UCSD-AML1 (cell line): ENCODE measurements around the gene DDX23.
"Not testable (repeated sequence)": the region's sequence is repeated elsewhere in the genome, so short reads cannot be mapped to it uniquely, and the experiment has no call there.

Experiments
- DNase-seq: peaks from one replicate; lab custom pipeline; 2025; ENCODE audit not compliant: unreplicated experiment; lab: John Stamatoyannopoulos, UW

Gene DDX23

GRCh38 chr12:48851883-48852733 lies at the start of gene DDX23:
Gene DDX23, minus strand, starts transcription at chr12:48852163. Its CDS starts 6,381 bp downstream, at chr12:48845782.
- DNase-seq = peak; percentile 96

DNA sequence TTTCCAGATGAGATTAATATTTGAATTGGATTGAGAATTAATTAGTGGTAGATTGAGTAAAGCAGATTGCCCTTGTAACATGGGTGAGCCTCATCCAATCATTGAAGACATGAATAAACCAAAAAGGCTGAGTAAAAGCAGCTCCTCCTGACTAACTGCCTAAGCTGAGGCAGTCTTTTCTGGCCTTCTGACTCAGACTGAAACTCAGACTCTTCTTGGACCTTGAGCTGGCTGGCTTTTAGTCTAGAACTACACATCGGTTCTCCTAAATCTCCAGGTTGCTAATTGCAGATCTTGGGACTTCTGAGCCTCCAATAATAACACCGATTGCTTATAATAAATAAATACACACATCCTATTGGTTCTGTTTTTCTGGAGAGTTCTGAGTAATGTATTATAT lies 49.3 kb upstream of the DDX23 start:
- no peak for DNase-seq

- DNase-seq = no peak
Measured at GRCh38 chr12:48899651-48900050, 47.7 kb upstream of the DDX23 start.

GRCh38 chr12:48894271-48894670 lies 42.3 kb upstream of the DDX23 start:
- DNase-seq = no peak

DNA sequence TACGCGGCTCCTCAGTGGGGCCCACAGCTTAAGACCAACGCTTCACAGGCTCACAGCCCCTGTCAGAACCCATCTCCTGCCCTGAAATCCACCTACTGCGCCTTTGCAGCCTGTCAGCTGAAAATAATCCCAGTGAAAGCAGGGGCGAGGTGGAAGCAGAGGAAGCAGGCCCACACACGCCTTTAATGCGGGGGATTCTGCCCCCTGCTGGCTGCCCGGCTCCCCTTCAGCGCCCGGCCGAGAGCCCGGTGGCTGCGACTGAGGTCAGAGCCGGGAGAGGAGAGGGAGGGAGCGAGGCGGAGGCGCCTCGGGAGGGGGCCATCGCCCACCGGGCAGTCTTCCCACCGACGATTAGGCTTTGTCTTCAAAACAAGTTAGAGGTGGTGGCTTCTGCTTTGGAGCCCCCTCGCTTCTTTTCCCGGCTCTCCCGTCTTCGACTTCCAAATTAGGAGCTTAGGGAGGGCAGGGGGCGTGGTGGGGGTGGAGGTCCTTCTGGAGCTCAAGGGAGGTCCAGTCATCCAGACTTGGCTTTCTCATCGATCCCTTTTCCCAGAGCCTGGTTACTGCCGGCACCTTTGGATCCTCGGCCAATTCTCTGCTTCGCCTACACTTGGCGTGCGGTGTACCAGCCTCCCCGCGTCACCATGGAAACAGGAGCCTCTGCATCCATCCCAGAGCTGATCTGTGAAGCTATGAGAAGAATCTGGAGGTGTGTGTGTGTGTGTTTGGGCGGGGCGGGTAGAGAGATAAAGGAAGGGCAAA lies 38.9 kb upstream of the DDX23 start:
- peak; percentile 78 for DNase-seq

DNA sequence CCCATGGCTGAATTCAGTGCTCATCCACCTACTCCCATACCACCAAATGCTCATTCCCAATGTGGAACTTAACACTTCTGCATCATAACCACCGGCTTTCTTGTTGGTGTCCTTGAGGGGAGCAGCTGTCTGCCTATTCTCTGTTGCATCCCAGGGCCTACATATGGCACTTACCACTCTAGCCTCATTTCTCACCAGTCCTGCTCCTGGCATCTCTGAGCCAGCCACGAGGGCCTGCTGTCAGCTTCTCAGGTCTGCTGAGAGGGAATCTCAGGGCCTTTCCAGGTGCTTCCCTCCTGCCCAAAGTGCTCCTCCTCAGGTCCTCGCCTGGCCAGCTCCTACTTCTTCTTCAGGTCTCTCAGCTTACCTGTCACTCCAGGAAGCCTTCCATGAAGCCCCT lies 37.7 kb upstream of the DDX23 start:
- no peak for DNase-seq

DNA sequence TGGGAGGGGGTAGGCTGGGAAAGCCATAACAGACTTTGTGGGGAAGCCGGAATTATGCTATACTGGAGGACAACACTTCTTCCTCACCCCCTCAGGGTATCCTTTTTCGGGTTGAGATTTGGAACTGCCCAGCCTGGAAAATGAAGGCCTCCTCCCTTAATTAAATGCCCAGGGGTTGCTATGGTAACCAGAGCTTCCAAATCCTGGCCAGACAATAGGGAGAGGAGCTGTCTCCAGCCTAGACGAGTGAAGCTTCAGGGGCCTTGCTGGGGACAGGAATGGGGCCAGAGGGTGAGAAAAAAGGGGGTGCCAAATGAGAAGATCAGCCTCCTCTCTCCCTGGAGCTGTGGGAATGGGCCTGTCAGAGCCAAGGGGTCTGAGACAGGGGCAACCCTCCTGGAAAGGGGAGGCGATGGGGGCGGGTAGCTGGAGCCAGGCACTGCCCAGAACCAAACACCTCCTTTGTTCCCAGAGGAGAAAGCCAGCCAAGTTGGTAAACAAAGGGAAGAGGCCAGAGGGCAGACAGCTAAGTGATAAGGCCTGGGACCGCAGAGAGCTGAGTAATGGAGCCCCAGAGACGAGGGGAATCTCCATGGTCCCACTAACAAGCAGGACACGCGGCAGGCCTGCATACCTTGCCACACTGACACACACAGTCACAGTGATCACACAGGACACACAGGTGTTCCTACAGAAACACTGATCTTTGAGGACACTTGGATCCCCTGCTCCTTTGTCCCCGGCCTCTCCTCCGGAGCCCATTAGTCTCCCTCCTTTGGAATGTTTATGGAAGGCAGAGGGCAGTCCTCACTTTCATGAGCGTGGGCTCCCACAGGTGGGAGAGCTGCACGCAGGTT lies 31.6 kb upstream of the DDX23 start:
- DNase-seq = no peak

DNA sequence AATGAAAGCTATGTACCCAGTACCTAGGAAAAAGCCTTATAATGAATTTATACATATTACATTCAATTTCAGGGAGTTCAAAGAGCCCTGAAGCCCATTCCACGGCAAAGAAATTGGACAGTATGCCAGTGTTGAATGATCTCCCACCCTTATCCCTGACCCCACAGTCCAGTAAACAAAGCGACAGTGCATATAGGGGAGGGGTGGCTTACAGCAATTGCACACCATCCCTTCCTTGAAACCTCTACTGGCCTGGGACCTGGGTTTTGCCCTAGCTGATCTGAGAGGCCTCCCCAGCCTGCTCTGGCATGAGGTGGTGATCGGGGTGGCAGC lies 31.0 kb upstream of the DDX23 start:
- DNase-seq = no peak

DNA sequence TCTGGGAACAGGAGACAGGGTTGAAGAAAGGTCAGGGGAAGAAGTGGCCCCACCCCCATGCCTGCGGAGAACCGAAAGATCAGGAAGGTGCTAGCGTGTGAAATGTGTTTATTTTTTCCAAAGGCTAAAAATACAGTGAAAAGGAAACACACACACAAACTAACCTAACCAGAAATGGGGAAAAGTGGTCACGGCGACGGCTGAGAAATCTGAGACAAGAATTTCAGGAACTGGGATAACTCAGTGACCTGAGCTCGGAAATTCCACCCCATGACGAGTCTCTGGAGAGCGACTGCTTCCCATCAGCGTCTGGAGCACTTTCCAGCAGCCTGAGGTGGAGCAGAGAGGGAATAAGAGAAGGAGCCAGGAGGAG lies 30.3 kb upstream of the DDX23 start:
- no peak for DNase-seq

DNA sequence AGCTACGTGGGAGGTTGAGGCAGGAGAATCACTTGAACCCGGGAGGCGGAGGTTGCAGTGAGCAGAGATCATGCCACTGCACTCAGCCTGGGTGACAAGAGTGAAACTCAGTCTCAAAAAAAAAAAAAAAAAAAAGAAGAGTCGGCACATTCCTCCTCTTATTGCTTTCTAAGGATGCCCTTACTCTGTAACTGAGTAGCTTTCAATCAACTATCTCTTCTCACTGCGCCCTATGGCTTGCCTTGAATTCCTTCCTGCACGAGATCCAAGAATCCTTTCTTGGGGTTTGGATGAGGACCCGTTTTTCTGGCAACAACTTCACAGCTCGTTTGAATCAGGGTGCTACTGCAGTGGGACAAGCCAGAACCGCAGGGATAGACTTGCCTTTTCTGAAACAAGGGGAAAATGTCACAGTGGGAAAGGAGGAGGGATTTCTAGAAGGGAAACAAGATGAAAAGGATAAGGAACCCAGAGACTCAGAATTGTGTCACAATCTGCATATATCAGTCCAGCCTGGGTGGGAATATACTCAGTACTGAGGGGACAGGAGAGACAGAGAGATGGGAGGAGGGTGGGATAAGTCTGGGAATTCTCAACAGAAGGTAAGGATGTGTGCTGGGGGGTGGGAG lies 29.8 kb upstream of the DDX23 start:
- no peak for DNase-seq

GRCh38 chr12:48880647-48881046 lies 28.7 kb upstream of the DDX23 start:
- DNase-seq = no peak

DNA sequence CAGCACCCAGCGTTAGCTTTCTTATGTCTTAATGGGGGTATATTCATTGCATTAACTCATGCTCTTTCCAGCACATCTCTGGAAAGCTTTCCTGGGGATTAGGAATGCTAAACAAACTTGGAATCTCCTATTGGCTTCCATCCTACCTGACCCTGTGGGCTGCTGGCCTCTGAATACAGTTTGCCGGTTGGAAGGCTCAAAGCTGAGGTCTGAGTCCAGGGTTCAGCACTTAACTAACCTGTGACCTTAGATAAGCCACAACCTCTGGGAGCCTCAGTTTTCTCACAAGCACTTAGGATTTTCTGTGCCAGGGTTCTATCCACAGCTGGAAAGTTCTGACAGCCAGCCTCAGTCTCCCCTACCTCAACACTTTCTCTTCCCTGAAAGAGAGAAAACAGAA lies 26.6 kb upstream of the DDX23 start:
- no peak for DNase-seq

DNA sequence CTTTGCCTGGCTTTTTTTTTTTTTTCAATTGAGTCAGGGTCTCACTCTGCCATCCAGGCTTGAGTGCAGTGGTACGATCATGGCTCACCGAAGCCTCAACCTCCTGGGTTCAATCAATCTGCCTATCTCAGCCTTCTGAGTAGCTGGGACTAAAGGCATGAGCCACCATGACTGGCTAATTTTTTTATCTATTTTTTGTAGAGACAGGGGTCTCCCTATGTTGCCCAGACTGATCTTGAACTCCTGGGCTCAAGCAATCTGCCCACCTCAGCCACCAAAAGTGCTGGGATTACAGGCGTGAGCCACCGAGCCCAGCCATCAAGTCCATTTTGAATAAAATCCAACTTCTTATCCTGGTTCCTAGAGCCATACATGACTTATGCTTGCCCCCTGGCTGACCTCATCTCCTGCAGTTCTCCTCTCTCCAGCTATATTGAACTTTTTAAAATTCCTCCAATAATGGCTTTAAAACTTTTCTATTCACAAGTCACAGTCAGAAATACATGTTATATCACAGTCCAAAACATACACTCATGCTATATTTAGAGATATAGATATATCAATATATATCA lies 24.1 kb upstream of the DDX23 start:
- no peak for DNase-seq

DNA sequence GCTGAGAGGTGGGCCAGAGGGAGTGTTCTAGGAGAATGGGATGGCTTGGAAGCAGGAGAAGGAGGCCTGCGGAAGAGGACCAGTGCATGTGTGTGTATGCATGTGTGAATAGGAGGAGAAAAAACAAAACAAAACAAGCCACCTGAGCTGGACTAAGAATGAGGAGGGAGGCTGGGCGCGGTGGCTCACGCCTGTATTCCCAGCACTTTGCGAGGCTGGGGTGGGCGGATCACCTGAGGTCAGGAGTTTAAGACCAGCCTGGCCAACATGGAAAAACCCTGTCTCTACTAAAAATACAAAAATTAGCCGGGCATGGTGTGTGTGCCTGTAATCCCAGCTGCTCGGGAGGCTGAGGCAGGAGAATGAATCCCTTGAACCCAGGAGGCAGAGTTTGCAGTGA lies 21.6 kb upstream of the DDX23 start:
- DNase-seq = not testable (repeated sequence)

DNA sequence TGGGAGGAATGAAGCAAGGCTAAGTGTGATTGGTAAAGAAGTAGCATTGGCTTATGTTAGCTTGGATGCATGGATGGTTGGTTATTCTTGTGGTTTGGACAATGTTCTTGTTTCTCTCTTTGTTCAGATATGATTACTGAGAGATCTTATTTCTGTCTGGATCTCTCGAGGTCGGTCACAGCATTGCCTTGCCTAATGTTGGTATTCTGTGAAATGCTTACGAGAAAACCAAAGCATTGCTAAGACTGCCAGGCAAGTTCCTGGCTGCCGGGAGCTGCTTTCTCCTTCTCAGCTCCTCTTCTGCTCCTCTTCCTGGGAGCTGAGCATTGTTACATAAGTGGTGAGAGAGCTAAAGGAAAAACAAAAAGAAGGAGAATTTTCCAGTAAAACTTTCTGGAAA lies 21.1 kb upstream of the DDX23 start:
- DNase-seq = no peak

DNA sequence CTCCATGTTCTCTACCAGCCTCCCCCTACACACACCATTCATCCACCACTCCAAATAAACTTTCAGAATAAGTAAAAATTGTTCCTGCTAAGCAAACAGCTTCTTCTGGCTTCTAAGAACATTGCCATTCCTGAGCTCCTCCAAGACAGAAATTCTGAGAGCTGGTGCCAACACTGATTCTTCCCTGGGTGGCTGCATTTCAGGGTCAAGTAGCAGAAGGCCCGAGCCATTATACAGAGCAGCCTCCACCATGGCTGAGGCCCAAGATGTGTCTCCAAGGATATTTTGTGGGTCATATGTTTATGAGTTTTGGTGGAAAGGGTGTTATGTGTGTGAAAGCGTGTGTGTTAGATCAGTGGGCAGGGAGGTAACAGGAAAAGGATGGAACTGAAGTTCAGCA lies 17.2 kb upstream of the DDX23 start:
- no peak for DNase-seq

- DNase-seq = no peak
Measured at GRCh38 chr12:48868451-48868850, 16.5 kb upstream of the DDX23 start.

DNA sequence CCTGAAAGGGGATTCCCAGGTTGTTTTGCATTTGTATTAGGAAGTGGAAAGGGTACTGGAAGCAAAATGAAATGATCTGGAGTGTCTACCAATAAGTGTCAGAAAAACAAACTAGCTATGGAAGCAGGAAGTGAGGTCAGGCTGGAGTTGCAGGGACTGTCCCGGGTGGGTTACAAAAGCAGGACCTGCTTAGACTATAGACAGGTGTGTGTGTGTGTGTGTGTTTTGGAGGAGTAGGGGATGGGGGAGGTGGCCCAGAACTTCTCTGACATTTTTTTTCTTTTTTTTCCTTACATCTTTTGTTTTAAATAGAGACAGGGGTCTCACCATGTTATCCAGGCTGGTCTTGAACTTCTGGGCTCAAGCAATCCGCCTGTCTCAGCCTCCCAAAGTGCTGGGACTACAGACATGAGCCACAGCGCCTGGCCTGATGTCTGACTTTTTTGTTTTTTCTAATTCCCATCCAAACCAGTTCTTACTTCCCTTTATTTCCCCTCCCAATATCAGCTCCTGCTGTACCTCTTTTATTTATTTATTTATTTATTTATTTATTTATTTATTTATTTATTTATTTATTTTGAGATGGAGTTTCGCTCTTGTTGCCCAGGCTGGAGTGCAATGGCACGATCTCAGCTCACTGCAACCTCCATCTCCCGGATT lies 14.2 kb upstream of the DDX23 start:
- DNase-seq = no peak

DNA sequence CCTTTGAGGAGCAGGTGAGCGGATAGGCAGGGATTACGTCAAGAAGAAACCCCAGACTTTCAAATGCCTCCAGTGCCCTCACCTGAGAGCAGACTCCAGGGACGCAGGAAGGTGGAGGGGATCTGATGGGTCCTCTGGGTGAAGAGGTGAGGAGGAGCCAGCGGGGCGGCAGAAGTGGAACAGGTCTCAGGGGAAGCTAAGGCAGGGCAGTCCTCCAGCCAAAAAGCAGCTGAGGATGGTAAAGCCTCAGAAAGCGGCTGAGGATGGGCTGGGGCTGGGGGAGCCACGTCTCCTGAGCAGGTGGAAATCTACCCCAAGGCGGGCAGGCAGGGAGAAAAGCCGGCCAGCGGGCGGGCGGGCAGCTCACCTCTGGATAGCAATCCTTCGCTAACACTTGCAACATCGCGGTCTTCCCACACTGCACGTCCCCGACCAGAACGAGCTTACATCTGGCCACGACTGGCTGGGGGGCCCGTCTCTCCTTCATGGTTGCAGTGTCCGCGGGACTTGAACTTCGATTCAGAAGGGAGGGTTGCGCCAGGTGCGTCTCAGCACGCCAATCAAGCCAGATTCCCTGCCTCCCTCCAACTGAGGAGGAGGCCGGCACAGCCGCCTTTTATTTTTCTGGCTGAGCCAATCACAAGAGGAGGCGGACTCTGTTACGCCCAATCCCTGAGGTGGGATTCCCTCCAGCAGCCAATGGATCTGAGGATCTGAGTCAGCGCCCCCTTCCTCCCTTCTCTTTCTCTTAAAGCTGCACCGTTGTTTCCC lies 13.5 kb upstream of the DDX23 start, which contains the start of gene RND1:
RND1 (minus strand) TSS at position 590 of the 771 bp plus-strand sequence; CDS start at position 487, 103 bp downstream.
- DNase-seq = peak; percentile 79
